Right ventricle myocardium superior (tissue), 1 donor: ENCODE measurements around the gene GRIK3. TPM values are rescaled to one million over a fixed set of nuclear protein-coding genes. Genes with fewer than 3 reads are reported as not detected.

Experiments used
- ATAC-seq: fragments of 200-7000 bp; cut with Tn5 transposase; one replicate; pipeline ENCODE4 v1.9.1; 2020; ENCODE audit warnings: mild to moderate bottlenecking; ENCODE audit not compliant: poor library complexity
- DNase-seq: peaks from one replicate; pipeline ENCODE4 v3.0.0-alpha.2; 2020
- intact Hi-C: fragments of 100-400 bp; cut with DNase I; formaldehyde crosslinking; loops from one replicate; pipeline ENCODE4 v1.11.2; 2022
- total RNA-seq: library from RNA; stranded (reverse); fragmentation: NEBNext Ultra II Directional; extraction: Animal tissue kit (Norgen Biotek cat#: 25700); gene quantifications from one replicate; pipeline ENCODE4 v1.2.1, GENCODE V29; 2021
- donor health status: DM: no; HTN: yes; CAD: no; lungs with severe emphysema.

Gene GRIK3
- total RNA-seq, 1 donor from 2014 or later = 0.91 TPM

- ATAC-seq (no peak), DNase-seq (no peak)
- intact Hi-C loops = no loop called here
These were observed 178.4 kb downstream of the GRIK3 start for GRCh38 chr1:36855699-36856494.

GRCh38 chr1:36853638-36854037 is 180.7 kb downstream of the GRIK3 start:
- ATAC-seq (no peak), DNase-seq (no peak)
- intact Hi-C loops = no loop called here

GRCh38 chr1:36852586-36852985 is 181.7 kb downstream of the GRIK3 start:
- intact Hi-C loops = no loop called here
- ATAC-seq (no peak), DNase-seq (no peak)

GRCh38 chr1:36851595-36851994 is 182.7 kb downstream of the GRIK3 start:
- intact Hi-C loops = no loop called here
- DNase-seq (no peak), ATAC-seq (no peak)

- DNase-seq (no peak), ATAC-seq (no peak)
- intact Hi-C loops = no loop called here
These were observed 183.2 kb downstream of the GRIK3 start for GRCh38 chr1:36851087-36851486.

GRCh38 chr1:36849956-36850355 is 184.4 kb downstream of the GRIK3 start:
- DNase-seq (no peak), ATAC-seq (no peak)
- intact Hi-C loops = no loop called here

- ATAC-seq (no peak), DNase-seq (no peak)
- intact Hi-C loops = no loop called here
These were observed 186.6 kb downstream of the GRIK3 start for GRCh38 chr1:36847761-36848160.

- DNase-seq = no peak
- intact Hi-C loops = no loop called here
- no peak for ATAC-seq
These were observed 187.1 kb downstream of the GRIK3 start for GRCh38 chr1:36847186-36847585.

- no peak for ATAC-seq
- intact Hi-C loops = no loop called here
- no peak for DNase-seq
These were observed 188.0 kb downstream of the GRIK3 start for GRCh38 chr1:36846357-36846756.

- intact Hi-C loops = no loop called here
These were observed 188.5 kb downstream of the GRIK3 start for GRCh38 chr1:36845802-36846201.

GRCh38 chr1:36844917-36845316 is 189.4 kb downstream of the GRIK3 start:
- DNase-seq = no peak
- no peak for ATAC-seq
- intact Hi-C loops = no loop called here

More at GRCh38 chr1:36845802-36846201, 188.5 kb downstream of the GRIK3 start:
- no peak for ATAC-seq
- DNase-seq = no peak

- DNase-seq (no peak), ATAC-seq (no peak)
- intact Hi-C loops = no loop called here
These were observed 190.3 kb downstream of the GRIK3 start for GRCh38 chr1:36843906-36844610.

- DNase-seq = no peak
- intact Hi-C loops = no loop called here
- no peak for ATAC-seq
These were observed 191.3 kb downstream of the GRIK3 start for GRCh38 chr1:36843027-36843426.

GRCh38 chr1:36842448-36842847 is 191.9 kb downstream of the GRIK3 start:
- intact Hi-C loops = no loop called here
- no peak for ATAC-seq
- DNase-seq = no peak

GRCh38 chr1:36839485-36839884 is 194.8 kb downstream of the GRIK3 start:
- intact Hi-C loops = no loop called here
- DNase-seq (no peak), ATAC-seq (no peak)

GRCh38 chr1:36838888-36839287 is 195.4 kb downstream of the GRIK3 start:
- no peak for ATAC-seq
- intact Hi-C loops = no loop called here
- no peak for DNase-seq

- intact Hi-C loops = no loop called here
These were observed 197.4 kb downstream of the GRIK3 start for GRCh38 chr1:36836916-36837315.

GRCh38 chr1:36836196-36836883 is 198.0 kb downstream of the GRIK3 start:
- intact Hi-C loops = no loop called here
- no peak for DNase-seq
- no peak for ATAC-seq

More at GRCh38 chr1:36836916-36837315, 197.4 kb downstream of the GRIK3 start:
- DNase-seq (no peak), ATAC-seq (no peak)

GRCh38 chr1:36835696-36836095 is 198.6 kb downstream of the GRIK3 start:
- ATAC-seq (no peak), DNase-seq (no peak)
- intact Hi-C loops = no loop called here
